ENCODE results near the gene MDM1. TPM values are rescaled to one million over a fixed set of nuclear protein-coding genes. Genes with fewer than 3 reads are reported as not detected.

The MDM1 gene
- total RNA-seq, 1 experiment from 2014 or later: 10.6 TPM

GRCh38 chr12:68364893-68365725, 32.9 kb upstream of the MDM1 start:
- no peaks in the 10 kb centered on the region; the same call in 1 of the 2 replicates for H3K4me1 ChIP-seq (ENCODE audit: insufficient read depth, low read length)
- no peak for TF ChIP-seq CTCF (conservative IDR thresholded peaks at IDR 0.05)

More at GRCh38 chr12:68364893-68365725, 32.9 kb upstream of the MDM1 start:
- H3K4me2 ChIP-seq (ENCODE audit: insufficient read depth, insufficient read length, low read length): peak overlapping the region; percentile 39
- H2BK12ac ChIP-seq (ENCODE audit: insufficient read length, low read depth, low read length): no peak overlapping the region
- Mint-ChIP-seq H3K27ac (peak overlapping the region; percentile 71 to 86 (median 80); a peak in 6 of 7 replicates), H3K36me3 (ENCODE audit: insufficient read depth in 1 of 3, low read depth in 3 of 3) (no peaks in the 10 kb centered on the region), H3K4me3 (peak overlapping the region; percentile 29 to 34; a peak in 4 of 5 replicates), H3K4me1 (peaks cover 10 to 15% of the 10 kb centered on the region in 2 experiments), H3K27me3 (ENCODE audit: low read depth) (peaks cover 6% of the 10 kb centered on the region), H3K9me3 (no peaks in the 10 kb centered on the region)
- no peaks in the 10 kb centered on the region for H3K27me3 ChIP-seq (ENCODE audit: insufficient read depth, low read length)
- H2BK5ac ChIP-seq (ENCODE audit: insufficient read length, low read length): no peak overlapping the region
- no peaks in the 10 kb centered on the region for H4K20me1 ChIP-seq (ENCODE audit: control insufficient read depth, insufficient read depth, insufficient read length)
- no peak overlapping the region for H4K91ac ChIP-seq (ENCODE audit: insufficient read length, low read depth, low read length)
- no peak overlapping the region for H3K9ac ChIP-seq (ENCODE audit: extremely low read depth, insufficient read length, low read length)
- no peak overlapping the region for H4K5ac ChIP-seq (ENCODE audit: insufficient read length, low read depth, low read length)
- H4K8ac ChIP-seq (replicated peaks; ENCODE audit: insufficient read length, low read depth, low read length): no peak overlapping the region
- H3K79me2 ChIP-seq (ENCODE audit: insufficient read depth, low read length): no peaks in the 10 kb centered on the region
- H2BK15ac ChIP-seq (ENCODE audit: low read depth, low read length): no peak overlapping the region
- H2BK120ac ChIP-seq (ENCODE audit: low read depth, low read length, poor library complexity, severe bottlenecking): no peak overlapping the region
- H3K27ac ChIP-seq (ENCODE audit: insufficient read length, low read depth, low read length): no peak overlapping the region
- DNase-seq: peak; percentile 96
- no CpG with 5 or more reads among the region's 26 CpGs for WGBS (ENCODE audit: extremely low coverage, insufficient read length, low lambda C conversion rate)
- peak overlapping the region; percentile 40 for H3K18ac ChIP-seq (ENCODE audit: insufficient read length, low read depth, low read length)
- H3K4ac ChIP-seq (ENCODE audit: low read depth, low read length): no peak overlapping the region
- no peak overlapping the region for H3T11ph ChIP-seq (ENCODE audit: low read length)
- no peaks in the 10 kb centered on the region for H3K79me1 ChIP-seq (ENCODE audit: insufficient read depth, low read depth, low read length, poor library complexity, severe bottlenecking)
- peak overlapping the region; percentile 33; the same call in 1 of the 2 replicates for H3K14ac ChIP-seq (ENCODE audit: insufficient read depth, low read length)
- peaks cover 3% of the 10 kb centered on the region for H3K23me2 ChIP-seq (ENCODE audit: insufficient read length, low read depth, low read length, poor library complexity, severe bottlenecking)
- no peak overlapping the region for H2AFZ ChIP-seq (ENCODE audit: low read length)
- no peaks in the 10 kb centered on the region for H3K9me3 ChIP-seq (ENCODE audit: control insufficient read depth, low read depth, low read length)
- H3K23ac ChIP-seq (ENCODE audit: insufficient read length, low read depth, low read length): no peak overlapping the region
- H2BK20ac ChIP-seq (ENCODE audit: low read depth, low read length, poor library complexity, severe bottlenecking): no peak overlapping the region
- H2AK5ac ChIP-seq (ENCODE audit: insufficient read length, low read length): no peak overlapping the region
- no peak overlapping the region for H3K56ac ChIP-seq (ENCODE audit: insufficient read length, low read depth, low read length)

All from H9 (cell line).